ENCODE data around the gene FOXN3.

The FOXN3 gene

GRCh38 chr14:89249065-89249695 lies 167.9 kb downstream of the FOXN3 start:
- no peak for DNase-seq (ENCODE audit: low spot score)

DNA sequence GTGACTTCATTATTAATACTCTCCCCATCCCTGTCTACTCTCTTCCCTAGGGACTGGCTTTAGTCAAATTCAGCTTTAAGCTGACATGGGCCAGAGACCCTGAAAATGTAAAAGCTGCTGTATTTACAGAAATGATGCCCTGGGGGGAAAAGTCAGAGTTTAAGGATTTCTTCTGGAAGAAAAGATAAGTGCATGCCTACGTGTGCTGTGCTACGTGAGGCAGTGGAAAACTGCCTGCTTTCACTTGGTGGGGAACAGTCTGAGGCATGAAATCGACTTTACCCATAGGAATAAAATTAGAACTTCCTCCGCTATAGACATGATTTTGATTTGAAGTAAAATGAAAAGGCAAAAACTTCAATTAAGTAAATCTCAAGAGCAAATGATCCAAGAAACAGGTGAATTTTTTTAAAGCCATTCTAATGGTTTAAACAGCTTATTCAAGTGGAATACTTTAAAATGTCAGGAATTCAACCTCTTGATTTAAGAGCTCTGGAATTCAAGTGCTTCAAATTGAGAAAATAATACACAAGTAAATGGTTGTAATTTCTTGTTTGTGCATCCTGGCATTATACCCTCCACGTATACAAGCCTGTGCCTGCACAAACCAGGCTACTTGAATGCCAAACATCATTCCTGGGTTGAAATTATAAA lies 168.5 kb downstream of the FOXN3 start:
- DNase-seq (ENCODE audit: low spot score), result no peak

- no peak for DNase-seq (ENCODE audit: low spot score)
Measured at GRCh38 chr14:89247457-89248122, 169.4 kb downstream of the FOXN3 start.

DNA sequence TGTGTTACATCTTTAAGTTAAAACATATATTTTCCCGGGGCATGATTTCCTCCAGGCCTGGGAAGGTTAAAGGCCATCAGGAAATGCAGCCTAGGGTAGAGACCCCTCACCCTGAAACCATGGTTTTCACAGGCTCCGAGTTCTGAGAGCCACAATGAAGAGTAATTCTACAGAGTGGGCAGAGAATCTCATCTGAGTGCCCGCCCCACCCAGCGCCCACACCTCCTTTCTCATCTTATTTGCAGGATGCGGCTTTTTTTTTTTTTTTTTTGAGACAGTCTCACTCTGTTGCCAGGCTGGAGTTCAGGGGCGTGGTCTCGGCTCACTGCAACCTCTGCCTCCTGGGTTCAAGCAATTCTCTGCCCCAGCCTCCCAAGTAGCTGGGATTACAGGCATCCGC lies 170.7 kb downstream of the FOXN3 start:
- no peak for DNase-seq (ENCODE audit: low spot score)

GRCh38 chr14:89245802-89246201 lies 171.2 kb downstream of the FOXN3 start:
- DNase-seq (ENCODE audit: low spot score), result no peak

- DNase-seq (ENCODE audit: low spot score), result no peak
Measured at GRCh38 chr14:89244720-89245119, 172.3 kb downstream of the FOXN3 start.

DNA sequence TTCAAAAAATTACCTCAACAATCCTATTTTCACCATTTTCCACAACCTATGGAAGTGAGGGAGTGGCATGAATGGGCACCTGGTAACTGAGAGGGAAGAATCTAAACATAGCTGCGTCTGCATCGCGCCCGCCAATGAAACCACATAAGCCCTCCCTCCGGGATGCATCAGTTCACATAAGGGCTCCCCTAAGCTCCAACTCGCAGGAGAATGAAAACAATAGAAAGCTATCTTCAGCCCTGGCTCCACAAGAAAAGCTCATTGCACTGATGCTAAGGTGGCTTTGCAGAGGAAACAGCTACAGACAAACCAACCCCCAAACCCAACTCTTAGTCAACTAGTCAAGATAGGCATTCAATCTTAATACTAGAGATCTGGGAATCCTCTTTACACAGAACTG lies 173.3 kb downstream of the FOXN3 start:
- DNase-seq (ENCODE audit: low spot score), result peak; percentile 31

- peak; percentile 37 for DNase-seq (ENCODE audit: low spot score)
Measured at GRCh38 chr14:89243286-89243685, 173.7 kb downstream of the FOXN3 start.

DNA sequence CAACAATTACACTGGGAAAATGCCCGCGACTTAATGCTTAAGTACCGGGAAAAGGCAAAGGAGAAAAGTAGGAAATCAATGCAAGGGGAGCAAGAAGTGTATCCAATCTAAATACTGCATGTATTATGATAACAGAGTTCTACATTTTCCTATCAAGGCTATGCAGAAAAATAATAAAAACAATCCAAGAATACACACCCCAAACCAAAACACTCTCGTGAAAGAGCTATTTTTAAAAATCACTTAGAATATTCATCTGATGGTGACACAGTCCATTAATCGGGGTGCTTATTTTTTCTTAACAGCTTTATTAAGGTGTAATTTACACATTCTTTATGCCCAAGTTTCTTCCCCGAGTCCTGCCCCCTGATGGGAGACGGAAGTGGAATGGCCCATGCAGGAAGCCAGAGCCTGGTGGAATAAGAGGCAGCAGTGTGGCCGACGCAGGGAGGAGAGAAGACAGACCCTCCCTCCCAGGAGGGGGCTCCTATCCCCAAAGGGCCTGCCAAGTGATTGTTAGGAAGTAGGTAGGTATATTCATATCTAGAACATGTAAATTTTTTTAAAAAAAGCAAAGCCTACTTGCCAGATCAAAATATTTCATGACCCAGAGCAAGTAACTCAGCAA lies 174.3 kb downstream of the FOXN3 start:
- peak; percentile 20 for DNase-seq (ENCODE audit: low spot score)

DNA sequence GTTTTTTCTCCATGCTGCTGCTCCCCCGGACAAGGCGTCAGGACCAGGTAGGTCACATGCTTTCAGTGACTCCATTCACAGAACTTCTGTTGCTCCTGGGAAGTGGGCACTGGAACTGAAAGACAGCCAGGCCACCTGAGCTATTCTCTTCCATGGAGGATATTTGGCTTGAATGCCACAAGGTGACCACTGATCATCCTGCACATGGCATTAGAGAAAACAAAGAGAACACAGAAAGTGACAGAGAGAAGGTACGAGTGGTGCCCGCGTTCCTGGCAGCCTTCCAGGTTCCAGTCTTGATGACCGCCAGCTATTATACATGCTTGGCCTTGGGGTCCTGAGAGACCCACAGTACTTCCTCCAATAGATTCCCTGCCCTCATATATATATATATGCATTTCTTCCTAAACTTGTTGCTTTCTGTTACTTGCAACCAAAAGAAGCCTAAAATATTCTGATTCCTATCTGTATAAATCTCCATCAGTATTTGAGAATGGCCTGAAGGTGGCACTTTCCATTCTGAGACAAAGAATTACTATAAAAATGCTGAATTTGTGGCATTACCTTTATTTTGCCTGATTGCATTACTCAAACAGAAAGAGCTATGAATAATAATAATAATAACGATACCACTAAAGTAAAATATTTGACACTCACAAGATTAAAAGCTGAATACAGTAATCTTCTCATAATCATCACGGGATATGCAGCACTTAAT lies 174.9 kb downstream of the FOXN3 start:
- no peak for DNase-seq (ENCODE audit: low spot score)

- no peak for DNase-seq (ENCODE audit: low spot score)
Measured at GRCh38 chr14:89241257-89241656, 175.8 kb downstream of the FOXN3 start.

GRCh38 chr14:89240414-89240813 lies 176.6 kb downstream of the FOXN3 start:
- no peak for DNase-seq (ENCODE audit: low spot score)

- no peak for DNase-seq (ENCODE audit: low spot score)
Measured at GRCh38 chr14:89239023-89239422, 178.0 kb downstream of the FOXN3 start.

DNA sequence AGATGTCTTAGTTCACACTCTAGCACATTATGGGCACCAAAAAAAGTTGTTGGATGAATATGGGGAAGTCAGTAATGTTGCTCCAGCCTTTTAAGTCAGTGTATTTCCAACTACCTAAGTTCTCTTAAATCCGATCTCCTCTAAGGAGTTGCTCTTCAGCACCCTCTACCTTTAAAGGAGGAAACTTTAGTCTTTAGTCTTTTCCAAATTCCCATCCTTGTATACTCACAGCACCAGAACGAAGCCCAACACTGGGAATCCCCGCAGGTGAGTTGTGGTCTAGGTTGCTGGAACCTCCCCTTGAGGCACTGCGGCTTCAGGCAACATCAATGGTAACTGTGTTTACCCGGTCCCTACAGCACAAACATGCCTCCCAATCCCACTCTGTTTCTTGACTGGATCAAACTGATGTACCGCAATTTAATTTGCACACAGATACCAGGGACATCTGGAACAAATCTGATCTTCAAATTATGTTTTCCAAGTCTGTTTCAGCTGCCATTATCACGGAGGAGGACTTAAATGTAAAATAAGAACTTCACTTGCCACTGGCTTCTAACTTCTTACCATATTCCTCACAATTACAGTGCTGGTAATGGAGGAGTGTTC lies 179.0 kb downstream of the FOXN3 start:
- no peak for DNase-seq (ENCODE audit: low spot score)

DNA sequence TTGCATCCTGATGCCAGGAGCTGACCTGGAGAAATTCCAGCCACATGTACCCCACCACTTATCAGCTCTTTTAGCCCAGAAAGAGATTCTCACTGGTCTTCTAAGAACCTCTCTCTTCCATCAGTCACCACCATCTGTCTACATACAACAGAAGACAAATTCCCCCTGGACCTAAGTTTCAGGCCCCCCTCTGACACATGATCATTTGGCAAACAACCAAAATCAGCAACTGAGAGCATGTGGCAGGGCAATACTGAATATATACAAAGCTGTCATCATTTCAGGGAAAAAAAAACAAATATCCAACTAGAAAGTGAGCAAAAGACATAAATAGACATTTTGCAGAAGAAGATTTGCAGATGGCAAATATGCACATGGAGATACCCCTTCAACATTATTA lies 180.2 kb downstream of the FOXN3 start:
- DNase-seq (ENCODE audit: low spot score), result no peak

- DNase-seq (ENCODE audit: low spot score), result no peak
Measured at GRCh38 chr14:89233184-89233583, 183.8 kb downstream of the FOXN3 start.

DNA sequence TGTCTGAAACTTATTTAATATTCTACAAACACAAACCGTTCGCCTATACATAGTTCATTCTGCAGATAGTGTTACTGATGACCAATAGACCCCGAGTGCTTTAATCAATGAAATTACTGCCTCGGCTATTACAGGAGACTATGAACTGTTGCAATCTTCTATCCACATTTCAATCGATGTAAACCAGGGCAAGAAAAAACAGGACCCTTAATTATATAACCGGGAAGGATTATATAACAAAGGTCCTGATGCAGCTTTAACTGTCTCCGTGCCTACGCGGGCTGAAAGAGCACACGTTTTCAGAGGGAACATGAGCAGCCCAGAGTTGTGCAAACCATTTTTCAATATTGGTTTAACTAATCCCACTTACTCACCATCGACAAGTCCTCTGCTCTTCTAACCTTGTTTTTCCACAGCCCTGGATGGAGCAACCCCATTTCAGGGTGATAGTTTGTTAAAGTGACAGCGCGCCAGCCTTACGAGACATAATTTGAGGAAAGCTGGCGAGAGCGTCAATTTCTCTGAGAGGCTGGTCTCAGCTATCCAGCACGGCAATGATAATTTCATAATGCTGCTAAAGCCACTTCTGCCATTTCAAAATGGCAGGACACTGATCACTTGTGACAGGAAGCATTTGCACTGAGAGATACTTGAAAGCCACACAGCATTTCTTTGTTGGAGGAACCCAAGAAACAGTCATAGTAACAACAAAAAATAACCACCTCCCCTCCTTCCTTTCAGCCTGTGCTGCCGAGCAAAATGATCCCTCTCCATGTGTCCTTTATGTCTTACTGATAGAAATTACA lies 184.6 kb downstream of the FOXN3 start:
- no peak for DNase-seq (ENCODE audit: low spot score)

- DNase-seq (ENCODE audit: low spot score), result no peak
Measured at GRCh38 chr14:89231426-89232113, 185.5 kb downstream of the FOXN3 start.

DNA sequence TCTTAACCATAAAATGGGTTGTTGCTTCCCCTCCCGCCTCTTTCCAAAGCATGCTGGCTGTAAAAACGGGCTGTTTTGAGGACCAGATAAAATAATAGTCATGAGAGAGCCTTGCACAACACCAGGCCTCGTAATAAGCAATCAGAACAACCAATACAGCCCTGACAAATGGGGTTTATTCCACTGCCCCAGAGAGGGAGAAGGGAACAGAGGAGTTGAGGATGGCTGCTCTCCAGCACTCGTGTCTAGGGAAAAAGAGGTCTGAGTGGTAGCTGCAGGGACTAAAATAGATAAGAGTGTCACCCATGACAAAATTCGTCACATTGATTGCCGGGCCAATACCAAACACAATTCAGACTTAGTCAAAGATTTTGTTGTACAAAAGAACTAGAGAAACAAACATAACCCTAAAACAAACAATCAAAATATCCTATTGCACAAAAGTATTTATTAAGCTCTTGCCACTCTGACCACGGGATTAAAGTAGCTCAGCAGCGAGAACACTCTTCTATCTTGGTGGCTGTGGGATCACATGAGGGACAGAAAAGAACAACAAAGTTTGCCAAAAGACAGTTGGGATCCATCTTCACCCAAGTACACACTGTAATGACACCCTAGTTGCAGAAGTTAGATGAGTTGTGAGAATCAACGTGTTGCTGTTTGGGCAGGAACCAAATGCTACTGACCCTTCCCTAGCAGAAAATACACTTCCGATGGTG lies 188.0 kb downstream of the FOXN3 start:
- DNase-seq (ENCODE audit: low spot score), result no peak

GRCh38 chr14:89227496-89227836 lies 189.6 kb downstream of the FOXN3 start:
- DNase-seq (ENCODE audit: low spot score), result no peak

Data from globus pallidus (tissue), 1 donor.